Measurements from ENCODE around the gene C1orf159.

The C1orf159 gene

GRCh38 chr1:1066403-1067283, 49.2 kb downstream of the C1orf159 start:
- ChIA-PET POLR2A (no interaction called here), CTCF (interaction anchor here (0.7 to 1.4 kb wide), 2 partner anchors 35 to 225 kb away, joined by 3 read pairs; no protein-coding TSS in a partner anchor)
- TF ChIP-seq ZNF112 (tag by site-specific recombination; IDR thresholded peaks at IDR 0.05) (no peak), KLF7 (tag by site-specific recombination; IDR thresholded peaks at IDR 0.05; ENCODE audit: borderline replicate concordance) (no peak), ZNF266 (tag by site-specific recombination; IDR thresholded peaks at IDR 0.05; ENCODE audit: low read depth) (no peak), ZNF121 (tag by site-specific recombination; IDR thresholded peaks at IDR 0.05) (no peak), ATF2 (tag by site-specific recombination; IDR thresholded peaks at IDR 0.05; ENCODE audit: low read depth) (no peak), KLF1 (tag by site-specific recombination; IDR thresholded peaks at IDR 0.05) (peak; percentile 87), OSR2 (tag by site-specific recombination; IDR thresholded peaks at IDR 0.05) (no peak), ZNF202 (tag by site-specific recombination; IDR thresholded peaks at IDR 0.05; ENCODE audit: borderline replicate concordance) (no peak), PATZ1 (tag by site-specific recombination; IDR thresholded peaks at IDR 0.05) (peak; percentile 61), KLF8 (tag by site-specific recombination; IDR thresholded peaks at IDR 0.05) (peak; percentile 38; the same call in 1 of the 2 replicates), ZNF16 (tag by site-specific recombination; IDR thresholded peaks at IDR 0.05; ENCODE audit: low read depth) (no peak), ELK4 (IDR thresholded peaks at IDR 0.05; ENCODE audit: borderline replicate concordance, low read depth, low read length) (no peak), ZNF626 (tag by site-specific recombination; IDR thresholded peaks at IDR 0.05) (no peak), HOXA7 (CRISPR knock-in tag; IDR thresholded peaks at IDR 0.05; ENCODE audit: borderline replicate concordance) (no peak), BCL11B (tag by site-specific recombination; IDR thresholded peaks at IDR 0.05; ENCODE audit: low read depth) (no peak), ZFHX2 (tag by site-specific recombination; conservative IDR thresholded peaks at IDR 0.05) (0 out of 2 replicates have a peak, but pooled peaks have one; percentile 28), KLF10 (tag by site-specific recombination; IDR thresholded peaks at IDR 0.05) (peak; percentile 59; the same call in 1 of the 2 replicates), SP3 (tag by site-specific recombination; IDR thresholded peaks at IDR 0.05) (peak; percentile 21; the same call in 1 of the 2 replicates), CTCF (tag by site-specific recombination; IDR thresholded peaks at IDR 0.05) (no peak), ZFP69B (tag by site-specific recombination; IDR thresholded peaks at IDR 0.05) (no peak), ZNF274 (IDR thresholded peaks at IDR 0.05; ENCODE audit: low read length) (no peak), ZNF274 (tag by site-specific recombination; IDR thresholded peaks at IDR 0.05; ENCODE audit: borderline replicate concordance) (no peak), ZNF423 (tag by site-specific recombination; IDR thresholded peaks at IDR 0.05) (no peak), KLF9 (tag by site-specific recombination; IDR thresholded peaks at IDR 0.05; ENCODE audit: low read depth) (peak; percentile 71), HIC1 (tag by site-specific recombination; IDR thresholded peaks at IDR 0.05) (peak; percentile 63; the same call in 1 of the 2 replicates), WT1 (tag by site-specific recombination; IDR thresholded peaks at IDR 0.05) (no peak), ZNF600 (tag by site-specific recombination; IDR thresholded peaks at IDR 0.05) (peak; percentile 64), ZNF184 (tag by site-specific recombination; IDR thresholded peaks at IDR 0.05) (no peak), ZIC2 (tag by site-specific recombination; IDR thresholded peaks at IDR 0.05) (no peak), GLIS2 (tag by site-specific recombination; IDR thresholded peaks at IDR 0.05) (peak; percentile 33; the same call in 1 of the 2 replicates)

More at GRCh38 chr1:1066403-1067283, 49.2 kb downstream of the C1orf159 start:
- no peak overlapping the region for H3K27ac ChIP-seq (ENCODE audit: extremely low read depth, low read depth, low read length)
- H3K36me3 ChIP-seq (ENCODE audit: control insufficient read depth in 2 of 2, insufficient read depth in 1 of 2, low read length in 2 of 2) = no peaks in the 10 kb centered on the region
- H3K4me1 ChIP-seq (ENCODE audit: control insufficient read depth, insufficient read depth, low read length) = no peaks in the 10 kb centered on the region
- H3K4me3 ChIP-seq (ENCODE audit: low read depth, low read length) = no peak overlapping the region
- H3K9me3 ChIP-seq (ENCODE audit: control insufficient read depth, insufficient read depth, low read depth, low read length) = no peaks in the 10 kb centered on the region
